Neuronal stem cell (in vitro differentiated cells): ENCODE results near the gene COMMD10.
"Not testable (repeated sequence)": the region's sequence is repeated elsewhere in the genome, so short reads cannot be mapped to it uniquely, and the experiment has no call there.

Experiments used
- DNase-seq: peaks from one replicate; pipeline ENCODE4 v3.0.0-alpha.2; 2013; ENCODE audit warnings: low spot score
- H2AFZ ChIP-seq: one replicate; pipeline ENCODE4 v1.6.1; 2013; ENCODE audit warnings: mild to moderate bottlenecking, low read length, inconsistent platforms
- H2AK5ac ChIP-seq: 2 replicates; pipeline ENCODE4 v1.6.1; 2013; ENCODE audit warnings: low read depth, mild to moderate bottlenecking, inconsistent platforms, low read length, moderate library complexity, mixed read lengths
- H2BK120ac ChIP-seq: 2 replicates; pipeline ENCODE4 v1.6.1; 2013; ENCODE audit warnings: low read depth, mild to moderate bottlenecking, inconsistent platforms, low read length, moderate library complexity, mixed read lengths
- H2BK12ac ChIP-seq: one replicate; pipeline ENCODE4 v1.6.1; 2013; ENCODE audit warnings: low read length, inconsistent platforms
- H2BK15ac ChIP-seq: 2 replicates; pipeline ENCODE4 v1.6.1; 2013; ENCODE audit warnings: mild to moderate bottlenecking, low read length, inconsistent platforms, mixed read lengths
- H2BK5ac ChIP-seq: one replicate; pipeline ENCODE4 v1.6.1; 2013; ENCODE audit warnings: inconsistent platforms, mild to moderate bottlenecking, low read length, moderate library complexity
- H3K14ac ChIP-seq: one replicate; pipeline ENCODE4 v1.6.1; 2013; ENCODE audit warnings: low read length, inconsistent platforms
- H3K18ac ChIP-seq: 2 replicates; pipeline ENCODE4 v1.6.1; 2013; ENCODE audit warnings: low read length, inconsistent platforms
- H3K23ac ChIP-seq: 2 replicates; pipeline ENCODE4 v1.6.1; 2013; ENCODE audit warnings: low read depth, mild to moderate bottlenecking, mixed read lengths, low read length, inconsistent platforms; ENCODE audit not compliant: poor library complexity
- H3K27ac ChIP-seq: replicated peaks from 3 replicates; pipeline ENCODE4 v1.5.1; 2013; ENCODE audit warnings: low read length, inconsistent platforms
- H3K27me3 ChIP-seq, 3 experiments: 2 replicates each; pipeline ENCODE4 v1.6.1; 2013; ENCODE audit warnings: low read length in 3 of 3, mild to moderate bottlenecking in 2 of 3, inconsistent platforms in 1 of 3, low read depth in 1 of 3, mixed read lengths in 1 of 3, moderate library complexity in 1 of 3; ENCODE audit not compliant: control insufficient read depth in 3 of 3, insufficient read depth in 3 of 3
- H3K36me3 ChIP-seq, 2 donors: replicated peaks in 1 of 2; 2 replicates each; pipeline ENCODE4 v1.6.1; 2013; ENCODE audit warnings: low read length in 2 of 2; ENCODE audit not compliant: control insufficient read depth in 2 of 2, insufficient read depth in 2 of 2
- H3K4ac ChIP-seq: 2 replicates; pipeline ENCODE4 v1.6.1; 2013; ENCODE audit warnings: inconsistent platforms, mild to moderate bottlenecking, low read length, moderate library complexity
- H3K4me1 ChIP-seq, 2 donors: 1 replicate in 1 of 2; 2 replicates in 1 of 2; pipeline ENCODE4 v1.6.1; 2013; ENCODE audit warnings: low read length in 2 of 2, low read depth in 1 of 2; ENCODE audit not compliant: control insufficient read depth in 2 of 2, insufficient read depth in 1 of 2
- H3K4me2 ChIP-seq: one replicate; pipeline ENCODE4 v1.6.1; 2013; ENCODE audit warnings: mild to moderate bottlenecking, low read length, inconsistent platforms; ENCODE audit not compliant: insufficient read depth, poor library complexity, severe bottlenecking
- H3K4me3 ChIP-seq, 2 donors: 2 replicates each; pipeline ENCODE4 v1.5.1; 2013; ENCODE audit warnings: low read length in 2 of 2, mild to moderate bottlenecking in 2 of 2, inconsistent platforms in 1 of 2, moderate library complexity in 1 of 2
- H3K79me1 ChIP-seq: one replicate; pipeline ENCODE4 v1.6.1; 2013; ENCODE audit warnings: low read depth, mild to moderate bottlenecking, inconsistent platforms, low read length, moderate library complexity
- H3K9ac ChIP-seq: one replicate; pipeline ENCODE4 v1.6.1; 2013; ENCODE audit warnings: mild to moderate bottlenecking, low read depth, low read length, inconsistent platforms; ENCODE audit not compliant: poor library complexity
- H3K9me3 ChIP-seq, 2 donors: replicated peaks in 1 of 2; 2 replicates each; pipeline versions ENCODE3 to v1.6.1; 2013; ENCODE audit warnings: low read length in 2 of 2, mild to moderate bottlenecking in 2 of 2, inconsistent platforms in 1 of 2, low read depth in 1 of 2, mixed read lengths in 1 of 2, moderate library complexity in 1 of 2; ENCODE audit not compliant: control insufficient read depth in 2 of 2, insufficient read depth in 1 of 2
- H4K8ac ChIP-seq: one replicate; pipeline ENCODE4 v1.6.1; 2013; ENCODE audit warnings: low read depth, mild to moderate bottlenecking, inconsistent platforms, low read length, moderate library complexity
- H4K91ac ChIP-seq: one replicate; pipeline ENCODE4 v1.6.1; 2013; ENCODE audit warnings: low read length, low read depth, mild to moderate bottlenecking, inconsistent platforms; ENCODE audit not compliant: poor library complexity
- WGBS, 2 donors: extraction: QIAGEN DNeasy Blood & Tissue Kit; methylation state at CpG; one replicate each; pipeline ENCODE4 v1.1.7; 2013; ENCODE audit warnings: missing lambda C conversion rate in 2 of 2, mixed read lengths in 1 of 2; ENCODE audit not compliant: insufficient read length in 2 of 2, insufficient replicate concordance in 1 of 2; ENCODE audit errors: extremely low coverage in 2 of 2; 5-methylcytosine and 5-hydroxymethylcytosine counted together

COMMD10 gene

GRCh38 chr5:116078199-116078598, 6.6 kb upstream of the COMMD10 start:
- Histone ChIP-seq H3K27ac (no peak overlapping the region), H3K27me3 (no peaks in the 10 kb centered on the region), H3K9ac (no peak overlapping the region), H3K4me3 (no peak overlapping the region), H3K79me1 (no peaks in the 10 kb centered on the region), H3K14ac (no peak overlapping the region), H3K36me3 (peaks cover 0 to 1% of the 10 kb centered on the region in 2 donors), H2BK120ac (no peak overlapping the region), H3K23ac (no peak overlapping the region), H2BK12ac (no peak overlapping the region), H4K91ac (no peak overlapping the region), H3K4me2 (no peak overlapping the region), H3K4me1 (no peaks in the 10 kb centered on the region), H3K9me3 (no peaks in the 10 kb centered on the region), H2AFZ (no peak overlapping the region), H3K18ac (no peak overlapping the region), H4K8ac (no peak overlapping the region), H2BK15ac (no peak overlapping the region), H2BK5ac (no peak overlapping the region), H2AK5ac (no peak overlapping the region), H3K4ac (no peak overlapping the region)
- WGBS, 2 donors: no CpG with 5 or more reads among the region's 5 CpGs
- DNase-seq: no peak

GRCh38 chr5:116084287-116084691, 536 bp upstream of the COMMD10 start:
- peaks cover 5 to 7% of the 10 kb centered on the region in 2 donors for H3K4me1 ChIP-seq
- no peak overlapping the region for H3K23ac ChIP-seq
- H2BK12ac ChIP-seq: no peak overlapping the region
- no peak overlapping the region for H3K18ac ChIP-seq
- peak overlapping the region; percentile 71 to 100 for H3K4me3 ChIP-seq
- H4K8ac ChIP-seq: no peak overlapping the region
- H3K4me2 ChIP-seq: peak overlapping the region; percentile 38
- no peaks in the 10 kb centered on the region for H3K9me3 ChIP-seq
- H3K4ac ChIP-seq: no peak overlapping the region
- 100% methylated on average over 2 of the region's 11 CpGs; no CpG with 5 or more reads in 1 of the 2 donors for WGBS, 2 donors
- H3K36me3 ChIP-seq: peaks cover 0 to 19% of the 10 kb centered on the region in 2 donors
- peak overlapping the region; percentile 64 for H3K9ac ChIP-seq
- H3K79me1 ChIP-seq: peaks cover 1% of the 10 kb centered on the region
- no peak overlapping the region for H2AK5ac ChIP-seq
- H4K91ac ChIP-seq: no peak overlapping the region
- no peak for DNase-seq
- H3K27ac ChIP-seq: no peak overlapping the region
- H3K14ac ChIP-seq: no peak overlapping the region
- no peak overlapping the region for H2BK5ac ChIP-seq
- no peaks in the 10 kb centered on the region for H3K27me3 ChIP-seq
- no peak overlapping the region for H2BK120ac ChIP-seq
- peak overlapping the region; percentile 98 for H2AFZ ChIP-seq
- H2BK15ac ChIP-seq: no peak overlapping the region

GRCh38 chr5:116086309-116086708, 1.5 kb downstream of the COMMD10 start:
- DNase-seq, H3K27ac ChIP-seq, H3K27me3 ChIP-seq, H3K18ac ChIP-seq, H2AK5ac ChIP-seq, H3K9ac ChIP-seq, H3K14ac ChIP-seq, H3K9me3 ChIP-seq, H3K4ac ChIP-seq, H3K4me2 ChIP-seq, H2BK120ac ChIP-seq, H2BK15ac ChIP-seq, H3K23ac ChIP-seq, H4K91ac ChIP-seq, H2BK5ac ChIP-seq, H3K79me1 ChIP-seq, H3K4me1 ChIP-seq, H2BK12ac ChIP-seq, H4K8ac ChIP-seq, H2AFZ ChIP-seq: not testable (repeated sequence)
- peak overlapping the region in 1 of 2 donors; percentile 100 for H3K4me3 ChIP-seq
- no CpG with 5 or more reads among the region's 11 CpGs for WGBS, 2 donors
- peaks cover 0 to 32% of the 10 kb centered on the region in 2 donors for H3K36me3 ChIP-seq

GRCh38 chr5:116088062-116088461, 3.2 kb downstream of the COMMD10 start:
- no peak overlapping the region for H2BK120ac ChIP-seq
- H3K27me3 ChIP-seq: no peaks in the 10 kb centered on the region
- no peak overlapping the region for H3K18ac ChIP-seq
- no peaks in the 10 kb centered on the region for H3K9me3 ChIP-seq
- no peak overlapping the region for H3K4me2 ChIP-seq
- H2BK5ac ChIP-seq: no peak overlapping the region
- H2BK12ac ChIP-seq: no peak overlapping the region
- H4K91ac ChIP-seq: no peak overlapping the region
- H3K27ac ChIP-seq: no peak overlapping the region
- H3K9ac ChIP-seq: no peak overlapping the region
- peaks cover 1% of the 10 kb centered on the region for H3K79me1 ChIP-seq
- no peak overlapping the region for H4K8ac ChIP-seq
- H3K4me1 ChIP-seq: peaks cover 5 to 7% of the 10 kb centered on the region in 2 donors
- H3K4ac ChIP-seq: no peak overlapping the region
- no peak for DNase-seq
- H2AK5ac ChIP-seq: no peak overlapping the region
- H3K36me3 ChIP-seq: peaks cover 2 to 49% of the 10 kb centered on the region in 2 donors
- H2BK15ac ChIP-seq: no peak overlapping the region
- no peak overlapping the region for H3K4me3 ChIP-seq
- H2AFZ ChIP-seq: no peak overlapping the region
- H3K14ac ChIP-seq: no peak overlapping the region
- H3K23ac ChIP-seq: no peak overlapping the region
